Superior temporal gyrus (tissue), 1 donor: ENCODE results near the gene CELSR1.
A peak's percentile ranks its signal among the peaks of the same experiment; 100 is the strongest.

Experiments
- DNase-seq: peaks from one replicate; pipeline ENCODE4 v3.0.0-alpha.2; 2016; ENCODE audit errors: extremely low spot score

Gene CELSR1

GRCh38 chr22:46395145-46395544 lies 142.3 kb downstream of the CELSR1 start:
- no peak for DNase-seq

DNA sequence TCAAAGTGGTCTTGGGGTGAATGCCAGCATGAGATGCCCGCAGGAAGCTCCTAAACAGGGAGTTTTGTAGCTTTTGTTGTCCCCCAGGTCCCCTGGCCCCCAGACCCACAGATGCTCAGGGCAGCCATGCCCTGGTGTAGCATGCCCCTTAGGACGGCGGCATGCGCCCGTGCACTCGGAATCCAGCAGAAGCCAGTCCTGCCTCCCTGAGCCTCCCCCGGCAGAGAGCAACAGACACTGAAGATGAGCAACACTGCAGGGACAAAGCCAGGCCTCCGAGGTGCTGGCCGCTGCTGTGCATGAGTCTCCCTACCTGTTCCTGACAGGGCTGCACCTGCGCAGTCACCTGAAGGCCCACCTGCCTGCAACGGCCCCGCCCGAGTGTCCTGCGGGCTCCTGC lies 142.8 kb downstream of the CELSR1 start:
- no peak for DNase-seq

- DNase-seq: no peak
Measured at GRCh38 chr22:46393873-46394272, 143.5 kb downstream of the CELSR1 start.

- no peak for DNase-seq
Measured at GRCh38 chr22:46392137-46392844, 145.1 kb downstream of the CELSR1 start.

- no peak for DNase-seq
Measured at GRCh38 chr22:46391486-46392136, 145.8 kb downstream of the CELSR1 start.

DNA sequence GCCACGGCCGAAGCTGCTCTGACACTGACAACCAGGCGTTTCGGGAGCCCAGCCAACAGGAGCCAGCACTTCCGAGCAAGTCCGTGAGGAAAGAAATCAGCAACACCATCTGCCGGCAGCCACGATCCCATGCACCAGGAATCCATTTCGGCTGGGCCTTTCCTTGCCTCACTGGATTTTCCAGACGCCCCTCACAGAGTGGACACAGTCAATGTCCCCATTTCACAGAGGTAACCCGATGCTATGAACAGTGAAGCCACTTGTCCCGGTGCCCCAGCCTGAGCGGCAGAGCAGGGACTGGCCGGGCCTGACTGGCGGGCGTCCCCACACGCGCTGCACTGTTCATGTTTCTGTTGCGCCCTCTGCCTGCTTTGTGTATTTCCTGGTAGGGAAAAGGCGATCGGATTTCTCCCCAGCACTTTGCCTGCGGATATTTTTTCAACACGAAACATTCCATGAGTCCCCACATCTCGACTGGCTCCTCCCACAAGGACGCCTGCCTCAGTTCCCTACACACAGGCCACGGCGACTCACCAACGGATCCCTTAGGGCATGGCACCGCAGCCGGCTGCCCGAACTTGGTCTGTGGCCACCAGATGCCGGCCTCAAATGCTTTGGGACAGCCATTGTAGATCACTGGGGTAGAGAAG lies 146.6 kb downstream of the CELSR1 start:
- DNase-seq: peak; percentile 30

DNA sequence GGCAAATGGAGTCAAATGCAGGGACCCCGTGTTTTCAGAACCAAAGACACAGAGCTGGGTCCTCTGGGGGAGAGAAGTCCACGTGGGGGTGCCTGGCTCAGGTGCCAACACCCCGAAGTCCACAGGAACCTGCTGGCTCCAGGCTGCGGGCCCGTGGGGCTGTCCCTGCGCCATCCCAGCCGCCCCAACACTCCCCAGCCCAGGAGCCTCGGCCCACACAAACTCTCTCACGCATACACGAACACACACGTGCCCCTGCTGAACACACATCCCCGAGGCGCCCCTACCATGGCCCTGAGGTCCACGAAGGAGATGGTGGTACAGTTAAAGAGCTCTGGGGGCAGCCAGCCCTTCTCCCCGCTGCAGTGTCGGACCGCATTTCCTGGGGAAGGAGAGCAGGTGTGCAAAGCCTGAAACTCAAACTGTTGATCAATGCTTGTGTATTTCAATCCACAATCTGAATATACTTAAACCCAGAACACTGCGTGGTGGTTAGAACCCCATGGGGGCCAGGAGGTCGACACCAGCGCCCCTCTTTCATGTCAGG lies 147.2 kb downstream of the CELSR1 start:
- no peak for DNase-seq

- DNase-seq: no peak
Measured at GRCh38 chr22:46389081-46389480, 148.3 kb downstream of the CELSR1 start.

GRCh38 chr22:46388647-46389046 lies 148.8 kb downstream of the CELSR1 start:
- DNase-seq: no peak

- DNase-seq: no peak
Measured at GRCh38 chr22:46387748-46388147, 149.7 kb downstream of the CELSR1 start.

DNA sequence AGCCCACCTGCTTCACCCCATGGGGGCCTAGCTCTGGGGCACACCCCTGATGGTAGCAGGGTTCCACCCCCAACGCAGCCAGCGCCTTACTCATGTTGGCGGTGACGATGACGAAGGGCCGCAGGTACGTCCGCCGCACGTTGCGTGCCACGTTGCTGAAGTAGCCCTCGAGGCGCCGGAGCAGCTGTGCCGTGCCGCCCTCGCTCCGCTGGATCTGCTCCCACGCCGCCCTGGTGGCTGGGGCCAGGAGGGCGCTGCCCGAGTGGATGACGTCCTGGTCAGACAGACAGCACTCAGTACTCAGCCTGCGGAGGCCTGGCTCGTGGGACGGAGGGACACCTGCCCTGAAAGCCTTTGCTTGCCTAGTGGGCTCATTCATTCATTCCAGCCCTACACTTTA lies 151.1 kb downstream of the CELSR1 start:
- no peak for DNase-seq

DNA sequence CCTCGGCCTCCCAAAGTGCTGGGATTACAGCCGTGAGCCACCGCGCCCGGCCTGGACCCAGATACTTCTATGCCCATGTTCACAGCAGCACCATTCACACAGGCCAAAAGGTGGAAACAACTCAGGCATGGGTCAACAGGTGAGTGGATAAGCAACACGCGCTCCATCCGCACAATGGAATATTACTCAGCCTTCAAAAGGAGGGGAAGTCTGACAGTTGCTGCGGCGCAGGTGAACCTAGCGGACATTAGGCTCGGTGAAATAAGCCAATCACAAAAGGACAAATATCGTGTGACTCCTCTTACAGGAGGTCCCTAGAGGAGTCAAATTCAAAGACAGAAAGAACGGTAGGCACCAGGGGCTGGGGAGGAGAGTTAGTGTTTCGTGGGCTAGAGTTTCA lies 154.9 kb downstream of the CELSR1 start:
- no peak for DNase-seq

DNA sequence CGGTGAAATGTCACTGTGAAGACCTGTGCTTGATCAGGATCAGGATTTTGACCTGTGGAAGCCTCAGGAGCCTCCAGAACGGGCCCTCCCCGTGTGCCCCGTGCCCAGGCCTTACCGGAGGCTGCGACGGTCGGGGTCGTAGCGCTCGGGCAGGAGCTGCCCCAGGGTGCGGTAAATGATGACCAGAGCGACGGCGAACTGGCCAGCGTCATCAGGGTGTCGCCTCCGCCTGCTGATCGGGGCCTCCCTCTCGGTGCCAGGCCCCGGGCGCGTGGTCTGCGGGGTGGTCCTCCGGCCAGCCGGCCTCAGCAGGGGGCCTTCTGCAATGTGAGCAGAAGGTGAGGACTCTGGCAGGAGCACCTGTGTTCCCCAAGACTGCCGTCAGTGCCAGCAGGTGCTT lies 155.7 kb downstream of the CELSR1 start:
- DNase-seq: no peak

DNA sequence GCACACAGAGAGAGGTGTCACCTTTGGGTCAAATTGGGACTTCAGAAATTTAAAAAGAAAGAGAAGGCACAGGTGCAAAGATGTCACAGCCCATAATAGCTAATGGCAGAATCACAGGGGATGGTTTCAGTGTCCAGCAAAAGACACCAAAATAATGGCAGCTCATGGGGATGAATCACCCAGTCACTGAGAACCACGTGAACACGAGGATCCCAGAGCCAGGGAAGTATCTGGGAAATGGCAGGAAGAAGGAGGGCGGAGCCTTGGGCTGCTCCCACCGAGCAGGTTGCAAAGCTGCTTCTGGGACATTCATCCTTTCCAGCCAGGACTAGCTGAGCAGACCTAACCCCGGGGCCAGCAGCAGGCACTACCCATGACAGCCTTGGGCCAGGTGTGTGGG lies 156.3 kb downstream of the CELSR1 start:
- no peak for DNase-seq

DNA sequence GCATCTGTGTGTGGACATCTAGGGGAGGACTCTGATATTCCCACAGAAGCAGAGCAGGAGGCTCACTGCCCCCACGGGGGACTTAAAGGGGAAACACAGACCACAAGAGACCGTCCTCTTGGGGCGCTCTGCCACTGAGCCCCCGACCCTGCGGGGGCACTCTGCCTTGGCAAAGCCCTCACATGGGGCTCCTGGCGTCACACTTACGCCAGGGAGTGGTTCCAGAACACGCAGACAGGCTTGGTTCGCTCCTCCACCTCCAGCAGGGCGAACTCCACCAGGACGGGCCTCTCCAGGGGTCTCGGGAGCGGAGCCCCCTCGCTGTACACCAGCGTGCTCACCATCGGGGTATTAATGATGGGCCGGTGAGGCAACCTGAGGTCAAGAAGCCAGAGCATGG lies 156.8 kb downstream of the CELSR1 start:
- no peak for DNase-seq

- DNase-seq: no peak
Measured at GRCh38 chr22:46380069-46380468, 157.4 kb downstream of the CELSR1 start.

GRCh38 chr22:46379066-46379930 lies 158.1 kb downstream of the CELSR1 start:
- no peak for DNase-seq

DNA sequence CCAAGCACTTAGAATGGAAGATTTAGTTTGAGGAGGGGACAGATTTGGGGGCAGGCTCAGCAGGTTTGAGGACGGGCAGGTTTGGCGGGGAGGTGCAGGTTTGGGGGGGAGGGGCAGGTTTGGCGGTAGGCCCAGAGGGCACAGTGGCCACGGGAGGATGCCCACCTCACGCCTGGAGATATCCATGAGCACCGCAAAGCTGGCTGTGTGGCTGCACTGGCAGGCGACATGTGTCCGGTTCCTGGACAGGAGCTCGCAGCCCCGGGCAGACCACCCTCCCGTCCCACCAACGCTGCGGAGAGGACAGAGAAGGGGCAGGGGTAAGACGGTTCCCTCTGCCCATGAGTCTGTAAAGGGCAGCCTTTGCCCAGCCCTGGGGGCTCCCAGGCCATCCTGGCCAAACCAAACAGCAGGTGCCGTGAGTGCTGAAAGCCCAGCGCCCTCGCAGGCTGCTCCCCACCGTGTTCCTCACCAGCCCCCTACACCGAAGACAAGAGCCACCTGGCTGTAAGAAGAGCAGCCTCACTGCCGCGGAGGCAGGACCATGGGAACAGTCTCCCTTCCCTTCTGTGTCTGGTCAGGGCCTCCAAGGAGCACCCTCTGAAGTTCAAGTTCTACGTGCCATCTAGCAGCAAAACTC lies 158.9 kb downstream of the CELSR1 start:
- no peak for DNase-seq

DNA sequence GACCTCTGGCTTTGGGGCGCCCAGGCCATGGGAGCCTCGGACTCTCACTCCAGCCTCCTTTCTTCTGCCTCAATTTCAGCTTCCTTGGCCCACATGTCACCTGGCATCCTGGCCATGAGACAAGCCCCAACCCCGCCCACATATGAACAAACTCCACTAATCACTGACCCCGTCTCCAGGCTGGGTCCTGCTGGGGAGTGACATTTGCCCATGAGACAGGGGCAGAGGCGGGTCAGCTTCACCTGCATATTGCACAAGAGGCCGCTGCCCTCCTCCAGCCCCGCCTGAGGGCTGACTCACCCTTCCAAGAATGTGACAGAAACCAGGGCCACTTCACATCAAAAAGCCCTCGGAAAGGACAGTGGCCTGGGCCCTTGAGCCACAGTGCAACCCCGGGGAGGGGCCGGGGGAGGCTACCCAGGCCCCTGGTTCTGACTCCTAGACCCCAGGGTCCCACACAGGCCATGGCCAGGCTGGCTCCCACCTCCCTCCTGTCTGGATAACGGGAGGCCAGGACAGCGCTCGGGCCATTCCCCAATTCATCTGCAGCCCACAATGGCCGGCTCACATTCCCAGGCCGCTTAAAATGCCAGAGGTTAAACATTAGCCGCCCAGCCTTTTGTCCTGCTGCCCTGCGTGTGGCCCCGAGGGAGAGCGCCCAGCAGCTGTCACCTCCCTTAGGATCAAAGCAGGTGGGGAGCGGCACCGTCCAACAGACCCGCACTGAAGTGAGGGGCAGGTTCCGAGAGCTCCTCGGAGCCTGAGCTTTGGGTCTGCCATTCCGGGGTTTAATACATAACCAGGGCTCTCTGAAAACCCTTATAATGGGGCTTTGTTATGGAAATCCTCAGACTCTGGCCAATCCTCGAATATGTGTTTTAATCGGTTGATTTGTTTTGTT lies 159.6 kb downstream of the CELSR1 start:
- DNase-seq: no peak

DNA sequence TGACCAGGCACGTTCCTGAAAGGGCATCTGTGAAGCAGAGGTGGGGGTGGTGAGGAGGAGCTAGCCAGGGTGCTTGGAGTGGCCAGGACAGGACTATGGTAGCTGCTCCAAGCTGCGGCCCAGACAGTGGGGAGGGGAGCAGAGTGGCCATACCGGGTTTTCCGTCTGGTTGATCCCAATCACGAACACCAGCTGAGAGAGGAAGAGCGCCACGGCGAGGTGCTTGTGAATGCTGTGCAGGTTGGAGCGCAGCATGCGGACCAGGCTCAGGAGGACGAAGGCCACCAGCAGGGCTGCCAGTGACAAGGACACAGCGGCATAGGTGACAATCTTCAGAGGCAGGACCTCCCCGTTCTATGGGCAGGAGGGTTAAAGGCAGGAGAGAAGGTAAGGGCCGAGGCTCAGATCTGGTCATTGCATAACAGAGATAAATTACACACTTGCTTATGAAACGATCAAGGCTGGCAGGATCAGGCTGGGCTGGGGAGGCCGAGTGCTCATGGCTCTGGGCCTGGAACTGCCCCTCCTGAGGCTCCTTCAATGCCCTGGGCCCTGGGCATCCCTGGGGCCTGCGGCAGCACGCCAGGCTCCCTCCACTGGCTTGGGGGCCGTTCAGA lies 160.4 kb downstream of the CELSR1 start:
- no peak for DNase-seq
